Heart left ventricle (tissue), 16 donors: Measurements from ENCODE around the gene SEC61A1. TPM values are rescaled to one million over a fixed set of nuclear protein-coding genes. Genes with fewer than 3 reads are reported as not detected.

ENCODE experiments used
- ATAC-seq, 4 donors: fragments of 200-7000 bp; cut with Tn5 transposase; one replicate each; pipeline ENCODE4 v1.9.1; 2020 to 2022; ENCODE audit warnings: moderate library complexity in 4 of 4, mild to moderate bottlenecking in 3 of 4, moderate number of reproducible peaks in 1 of 4
- DNase-seq, 5 donors: peaks; one replicate each; pipeline ENCODE4 v3.0.0-alpha.2; 2020
- H3K27ac ChIP-seq, 12 donors: fragments of 200-600 bp; sonication (generic) in 4 of 12; one replicate each; pipeline versions ENCODE4 v1.5.0 to v1.8.0; 2016 to 2022; ENCODE audit warnings: mild to moderate bottlenecking in 2 of 12
- H3K27me3 ChIP-seq, 9 donors: fragments of 200-600 bp; sonication (generic) in 2 of 9; one replicate each; pipeline versions ENCODE4 v1.5.1 to v1.8.0; 2016 to 2022; ENCODE audit warnings: mild to moderate bottlenecking in 3 of 9
- H3K36me3 ChIP-seq, 9 donors: fragments of 200-600 bp; sonication (generic) in 2 of 9; one replicate each; pipeline versions ENCODE4 v1.5.0 to v1.8.0; 2018 to 2022; ENCODE audit warnings: mild to moderate bottlenecking in 2 of 9
- H3K4me1 ChIP-seq, 12 donors: fragments of 200-600 bp; sonication (generic) in 4 of 12; one replicate each; pipeline versions ENCODE4 v1.5.0 to v1.8.0; 2016 to 2022; ENCODE audit warnings: mild to moderate bottlenecking in 3 of 12
- H3K4me3 ChIP-seq, 12 donors: fragments of 200-600 bp; sonication (generic) in 4 of 12; one replicate each; pipeline versions ENCODE4 v1.5.0 to v1.8.0; 2017 to 2022; ENCODE audit warnings: mild to moderate bottlenecking in 9 of 12, moderate library complexity in 4 of 12
- H3K9me3 ChIP-seq, 12 donors: fragments of 200-600 bp; sonication (generic) in 4 of 12; one replicate each; pipeline versions ENCODE4 v1.5.0 to v1.8.0; 2016 to 2022; ENCODE audit warnings: mild to moderate bottlenecking in 1 of 12
- POLR2A ChIP-seq, 2 donors: fragments of 450-650 bp; IDR thresholded peaks; one replicate each; pipeline ENCODE4 v1.6.1; 2017; ENCODE audit warnings: antibody characterized with exemption in 2 of 2, mild to moderate bottlenecking in 2 of 2, moderate library complexity in 2 of 2
- WGBS, 4 donors: extraction: QIAGEN DNeasy Blood & Tissue Kit in 2 of 4; methylation state at CpG; one replicate each; pipeline versions ENCODE4 v1.1.5 to v1.1.7; 2013 to 2018; 5-methylcytosine and 5-hydroxymethylcytosine counted together
- intact Hi-C, 10 donors: fragments of 100-400 bp; cut with DNase I; formaldehyde crosslinking; loops; one replicate each; pipeline versions ENCODE4 v1.11.1 to v1.14.2; 2022
- polyA plus RNA-seq, 2 donors: library from polyadenylated mRNA; stranded (reverse); fragments of 200-250 nt; gene quantifications; one replicate each; pipeline ENCODE4 v1.2.3, GENCODE V29; 2013
- total RNA-seq, 9 donors: library from RNA; depleted of rRNA in 2 of 9; stranded (reverse); fragments of >200 nt in 2 of 9; fragmentation: NEBNext Ultra II Directional in 3 of 9; extraction: Animal tissue kit (Norgen Biotek cat#: 25700) in 3 of 9; gene quantifications; one replicate each; pipeline versions ENCODE4 v1.1.0 to v1.2.4, GENCODE V29; 2016 to 2023
- TF ChIP-seq, protein P1 (sequence below), 12 donors: fragments of 200-600 bp; sonication (generic) in 4 of 12; IDR thresholded peaks; one replicate each; pipeline versions ENCODE4 v1.5.0 to v1.8.0; 2018 to 2022; ENCODE audit warnings: antibody characterized with exemption in 12 of 12, mild to moderate bottlenecking in 5 of 12
- donor health status: ischemic (EF 13 %, LVEDD 7.1; RV severe dilation, severe dysfunction).
- donor health status: healthy with polysubstance abuse.
- donor health status: DM: no; HTN: yes; CAD: no.
- donor health status: DM: no; HTN: no; CAD: no.
- donor health status: ischemic (EF 25% LVEDD 6.9; RV normal size, moderate dysfunction).
- donor health status: ischemic (EF 25% LVEDD 5.7; RV mildly dilated, moderate dysfunction).
- donor health status: healthy.
- donor health status: DM: yes; HTN: yes; CAD: no.
- donor health status: ischemic (EF 35%, LVEDD 5.7; RV mildly dilated, moderate dysfunction).
- donor health status: nonischemic (EF 11% LVEDD 7.7; RV severe dilation, severe dysfunction).
- donor health status: DM: yes; HTN: yes; CAD: no.
- donor health status: PGD.
- donor health status: ischemic (EF 29% LVEDD 5.4; RV normal size, mild dysfunction).
- donor health status: nonischemic (EF 23%, LVEDD 6.1; RV moderate dilation, normal function).

Gene SEC61A1
- total and polyA plus RNA-seq, 11 donors = 36.5 to 179 (median 78.2) TPM

DNA sequence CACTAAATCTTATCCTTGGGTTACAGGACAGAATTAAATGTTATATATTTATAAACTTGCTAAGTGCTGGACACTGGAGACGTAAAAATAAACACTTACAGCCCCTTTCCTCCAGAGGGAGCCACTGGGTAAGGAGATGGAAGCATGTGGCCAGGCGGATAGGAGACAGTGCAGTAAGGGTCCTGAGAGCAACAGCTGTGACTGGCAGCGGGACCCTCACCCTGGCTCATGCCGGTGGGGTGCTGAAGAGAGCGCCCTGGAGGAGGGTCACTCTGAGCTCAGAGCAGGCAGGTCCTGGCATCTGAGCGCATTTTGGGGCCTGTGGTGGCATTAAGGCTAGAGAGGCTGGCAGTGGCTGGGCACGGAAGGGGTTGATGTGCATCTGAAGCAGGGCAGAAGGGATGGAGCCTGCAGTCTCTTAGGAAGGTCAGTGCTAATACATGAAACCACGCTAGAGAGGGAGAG is 16.0 kb downstream of the SEC61A1 start:
- H3K27me3 ChIP-seq = no peaks in the 10 kb centered on the region
- peaks cover 8 to 100% (median 96%) of the 10 kb centered on the region in 9 donors for H3K36me3 ChIP-seq
- H3K4me3 ChIP-seq = no peak overlapping the region
- ATAC-seq (peak in 1 of 4 donors; percentile 14), DNase-seq (no peak)
- intact Hi-C loops = no loop called here
- H3K27ac ChIP-seq = no peak overlapping the region
- WGBS, 4 donors = 81 to 84% (median 83%) methylated on average over 7 to 8 of the region's 8 CpGs
- TF ChIP-seq, protein P1, sequence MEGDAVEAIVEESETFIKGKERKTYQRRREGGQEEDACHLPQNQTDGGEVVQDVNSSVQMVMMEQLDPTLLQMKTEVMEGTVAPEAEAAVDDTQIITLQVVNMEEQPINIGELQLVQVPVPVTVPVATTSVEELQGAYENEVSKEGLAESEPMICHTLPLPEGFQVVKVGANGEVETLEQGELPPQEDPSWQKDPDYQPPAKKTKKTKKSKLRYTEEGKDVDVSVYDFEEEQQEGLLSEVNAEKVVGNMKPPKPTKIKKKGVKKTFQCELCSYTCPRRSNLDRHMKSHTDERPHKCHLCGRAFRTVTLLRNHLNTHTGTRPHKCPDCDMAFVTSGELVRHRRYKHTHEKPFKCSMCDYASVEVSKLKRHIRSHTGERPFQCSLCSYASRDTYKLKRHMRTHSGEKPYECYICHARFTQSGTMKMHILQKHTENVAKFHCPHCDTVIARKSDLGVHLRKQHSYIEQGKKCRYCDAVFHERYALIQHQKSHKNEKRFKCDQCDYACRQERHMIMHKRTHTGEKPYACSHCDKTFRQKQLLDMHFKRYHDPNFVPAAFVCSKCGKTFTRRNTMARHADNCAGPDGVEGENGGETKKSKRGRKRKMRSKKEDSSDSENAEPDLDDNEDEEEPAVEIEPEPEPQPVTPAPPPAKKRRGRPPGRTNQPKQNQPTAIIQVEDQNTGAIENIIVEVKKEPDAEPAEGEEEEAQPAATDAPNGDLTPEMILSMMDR (IDR thresholded peaks at IDR 0.05) = peak; percentile 39 to 68 (median 56)
- TF ChIP-seq POLR2A (IDR thresholded peaks at IDR 0.05) = no peak
- peaks cover 0 to 8% (median 2%) of the 10 kb centered on the region in 12 donors for H3K4me1 ChIP-seq
- H3K9me3 ChIP-seq = no peaks in the 10 kb centered on the region

DNA sequence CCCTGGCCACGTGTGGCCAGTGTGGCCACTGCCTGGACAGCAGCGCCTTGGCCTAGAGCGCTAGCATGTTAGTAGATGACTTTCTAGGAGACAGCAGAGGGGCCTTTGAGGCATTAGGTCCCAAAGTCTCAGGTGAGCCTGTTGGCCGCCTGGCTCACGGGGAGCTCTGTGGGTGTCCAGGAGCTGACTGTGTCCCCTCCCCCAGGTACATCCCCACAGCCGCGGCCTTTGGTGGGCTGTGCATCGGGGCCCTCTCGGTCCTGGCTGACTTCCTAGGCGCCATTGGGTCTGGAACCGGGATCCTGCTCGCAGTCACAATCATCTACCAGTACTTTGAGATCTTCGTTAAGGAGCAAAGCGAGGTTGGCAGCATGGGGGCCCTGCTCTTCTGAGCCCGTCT is 17.0 kb downstream of the SEC61A1 start:
- intact Hi-C loops = no loop called here
- Histone ChIP-seq H3K9me3 (no peaks in the 10 kb centered on the region), H3K27ac (no peak overlapping the region), H3K36me3 (peaks cover 8 to 93% (median 85%) of the 10 kb centered on the region in 9 donors), H3K27me3 (no peaks in the 10 kb centered on the region), H3K4me3 (no peak overlapping the region), H3K4me1 (peaks cover 0 to 19% (median 5%) of the 10 kb centered on the region in 12 donors)
- TF ChIP-seq, protein P1 (IDR thresholded peaks at IDR 0.05) = no peak
- no peak for TF ChIP-seq POLR2A (IDR thresholded peaks at IDR 0.05)
- WGBS, 4 donors = 88 to 95% (median 93%) methylated on average over 13 to 15 of the region's 15 CpGs
- no peak for ATAC-seq
- DNase-seq = no peak

DNA sequence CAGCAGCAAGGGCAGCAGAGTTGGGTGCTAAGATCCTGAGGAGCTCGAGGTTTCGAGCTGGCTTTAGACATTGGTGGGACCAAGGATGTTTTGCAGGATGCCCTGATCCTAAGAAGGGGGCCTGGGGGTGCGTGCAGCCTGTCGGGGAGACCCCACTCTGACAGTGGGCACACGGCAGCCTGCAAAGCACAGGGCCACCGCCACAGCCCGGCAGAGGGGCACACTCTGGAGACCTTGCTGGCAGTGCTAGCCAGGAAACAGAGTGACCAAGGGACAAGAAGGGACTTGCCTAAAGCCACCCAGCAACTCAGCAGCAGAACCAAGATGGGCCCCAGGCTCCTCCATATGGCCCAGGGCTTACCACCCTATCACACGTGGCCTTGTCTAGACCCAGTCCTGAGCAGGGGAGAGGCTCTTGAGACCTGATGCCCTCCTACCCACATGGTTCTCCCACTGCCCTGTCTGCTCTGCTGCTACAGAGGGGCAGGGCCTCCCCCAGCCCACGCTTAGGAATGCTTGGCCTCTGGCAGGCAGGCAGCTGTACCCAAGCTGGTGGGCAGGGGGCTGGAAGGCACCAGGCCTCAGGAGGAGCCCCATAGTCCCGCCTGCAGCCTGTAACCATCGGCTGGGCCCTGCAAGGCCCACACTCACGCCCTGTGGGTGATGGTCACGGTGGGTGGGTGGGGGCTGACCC is 18.8 kb downstream of the SEC61A1 start:
- Histone ChIP-seq H3K27me3 (no peaks in the 10 kb centered on the region), H3K9me3 (no peaks in the 10 kb centered on the region), H3K4me3 (no peak overlapping the region), H3K4me1 (peaks cover 0 to 34% (median 13%) of the 10 kb centered on the region in 12 donors), H3K27ac (no peak overlapping the region), H3K36me3 (peaks cover 8 to 75% (median 67%) of the 10 kb centered on the region in 9 donors)
- TF ChIP-seq POLR2A (IDR thresholded peaks at IDR 0.05) = no peak
- TF ChIP-seq, protein P1 (IDR thresholded peaks at IDR 0.05) = no peak
- DNase-seq = no peak
- intact Hi-C loops = loop anchor here in 1 of 10 donors (10.0 kb wide), 1 partner anchor 534 kb away; no protein-coding TSS in a partner anchor
- no peak for ATAC-seq
- 79 to 91% (median 86%) methylated on average over 9 to 13 of the region's 13 CpGs for WGBS, 4 donors

DNA sequence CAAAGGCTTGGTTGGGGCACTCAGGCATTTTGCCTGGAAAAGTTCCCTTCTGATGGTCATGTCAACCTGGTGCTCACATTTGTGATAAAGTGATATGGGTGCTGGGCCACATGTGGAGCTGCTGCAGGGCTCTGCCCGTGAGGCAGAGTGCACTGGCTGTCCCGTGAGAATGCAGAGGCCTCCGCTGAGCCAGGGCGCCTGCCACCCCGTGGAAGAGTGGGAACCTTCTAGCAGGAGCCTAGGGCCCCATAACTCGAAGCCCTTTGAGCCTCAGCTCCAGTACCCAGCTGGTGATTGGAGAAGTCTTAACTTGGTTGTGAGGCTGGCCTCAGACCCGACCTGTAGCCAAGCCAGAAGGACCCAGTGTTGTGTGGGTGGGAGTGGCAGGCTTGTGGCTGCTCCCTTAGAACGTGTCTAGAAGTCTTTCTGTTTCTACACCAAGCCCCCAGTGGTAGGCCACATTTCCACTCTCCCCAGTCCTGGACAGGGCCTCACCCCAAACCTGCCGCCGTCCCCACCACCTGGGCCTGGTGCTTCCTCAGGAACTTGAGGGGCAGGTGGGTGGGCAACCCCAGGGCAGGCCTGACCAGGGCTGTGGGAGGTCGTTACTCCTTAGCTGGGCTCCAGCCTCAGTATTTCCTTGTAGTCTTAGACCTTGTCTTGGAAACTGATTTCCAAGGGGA is 19.7 kb downstream of the SEC61A1 start:
- intact Hi-C loops = loop anchor here in 1 of 10 donors (10.0 kb wide), 1 partner anchor 533 kb away; no protein-coding TSS in a partner anchor

More for the DNA sequence above, 19.7 kb downstream of the SEC61A1 start:
- no peaks in the 10 kb centered on the region for H3K9me3 ChIP-seq
- peaks cover 8 to 66% (median 58%) of the 10 kb centered on the region in 9 donors for H3K36me3 ChIP-seq
- TF ChIP-seq POLR2A (IDR thresholded peaks at IDR 0.05) = no peak
- TF ChIP-seq, protein P1 (IDR thresholded peaks at IDR 0.05) = no peak
- H3K27ac ChIP-seq = no peak overlapping the region
- no peak overlapping the region for H3K4me3 ChIP-seq
- 77 to 86% (median 83%) methylated on average over 11 of the region's 11 CpGs for WGBS, 4 donors
- H3K4me1 ChIP-seq = peaks cover 0 to 41% (median 19%) of the 10 kb centered on the region in 12 donors
- DNase-seq (no peak), ATAC-seq (no peak)
- no peaks in the 10 kb centered on the region for H3K27me3 ChIP-seq
